ENCODE results near the gene NR3C2. TPM values are rescaled to one million over a fixed set of nuclear protein-coding genes. Genes with fewer than 3 reads are reported as not detected.

NR3C2 gene
- total RNA-seq, 1 experiment from 2014 or later, result 0.16 TPM

DNA sequence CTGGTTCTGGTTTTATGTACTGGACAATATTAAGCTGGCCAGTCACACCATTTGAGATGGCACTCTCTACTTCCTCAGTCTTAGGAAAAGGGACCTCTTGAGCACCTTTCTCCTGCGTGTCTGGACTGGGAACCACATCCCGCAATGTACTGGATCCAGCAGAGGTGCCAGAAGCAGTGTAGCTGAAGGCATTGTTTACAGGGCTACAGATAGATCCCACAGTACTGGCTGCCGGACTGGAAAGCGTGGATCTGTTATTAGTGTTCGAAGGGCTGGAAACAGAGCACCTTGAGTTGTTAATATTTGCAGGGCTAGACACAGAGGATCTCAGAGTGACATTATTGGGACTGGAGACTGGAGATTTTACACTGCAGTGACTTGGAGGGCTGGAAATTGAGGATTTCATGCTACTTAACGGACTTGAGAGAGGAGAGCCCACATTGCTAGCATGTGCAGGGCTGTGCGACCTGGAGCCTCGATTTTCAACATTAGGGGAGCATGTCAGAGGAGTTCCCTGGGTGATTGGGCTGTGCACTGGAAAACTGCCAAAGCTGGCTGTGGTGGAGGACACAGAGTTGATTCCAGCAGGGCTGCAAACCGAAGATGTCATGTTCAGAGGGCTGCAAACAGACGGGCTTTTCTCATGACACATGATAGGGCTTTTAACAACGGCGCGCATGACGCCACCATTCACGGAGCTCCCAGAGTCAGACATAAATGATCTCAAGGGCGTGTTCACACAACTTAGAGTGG, 6.4 kb downstream of the NR3C2 start:
- Mint-ChIP-seq H3K9me3 (ENCODE audit: unreplicated experiment) (no peaks in the 10 kb centered on the region), H3K4me3 (ENCODE audit: unreplicated experiment) (no peak overlapping the region), H3K27ac (ENCODE audit: unreplicated experiment) (no peak overlapping the region), H3K4me1 (ENCODE audit: low read depth, unreplicated experiment) (peaks cover 7% of the 10 kb centered on the region), H3K27me3 (ENCODE audit: insufficient read depth, unreplicated experiment) (peaks cover 15% of the 10 kb centered on the region), H3K36me3 (ENCODE audit: insufficient read depth, unreplicated experiment) (no peaks in the 10 kb centered on the region)
- Histone ChIP-seq H3K36me3 (ENCODE audit: control insufficient read depth, insufficient read depth, low read length) (no peaks in the 10 kb centered on the region), H3K4me1 (no peaks in the 10 kb centered on the region), H3K4me3 (ENCODE audit: low read depth, low read length) (no peak overlapping the region), H3K9me3 (no peaks in the 10 kb centered on the region), H3K27me3 (replicated peaks; ENCODE audit: control insufficient read depth, insufficient read depth, low read length) (no peaks in the 10 kb centered on the region)
- DNase-seq, result no peak
- intact Hi-C loops (cut with micrococcal nuclease; ENCODE audit: unreplicated experiment), result no loop called here
- no peak for TF ChIP-seq CTCF (IDR thresholded peaks at IDR 0.05; ENCODE audit: insufficient read depth in 1 of 2, low read depth in 1 of 2, low read length in 1 of 2, severe bottlenecking in 1 of 2, unreplicated experiment in 1 of 2)
- BruUV-seq (replicated peaks), result no TSS peak
- ChIA-PET CTCF (no interaction called here), POLR2A (no interaction called here)

- no peaks in the 10 kb centered on the region for H3K36me3 Mint-ChIP-seq (ENCODE audit: insufficient read depth, unreplicated experiment)
Measured at GRCh38 chr4:148434075-148434773, 8.0 kb downstream of the NR3C2 start.

DNA sequence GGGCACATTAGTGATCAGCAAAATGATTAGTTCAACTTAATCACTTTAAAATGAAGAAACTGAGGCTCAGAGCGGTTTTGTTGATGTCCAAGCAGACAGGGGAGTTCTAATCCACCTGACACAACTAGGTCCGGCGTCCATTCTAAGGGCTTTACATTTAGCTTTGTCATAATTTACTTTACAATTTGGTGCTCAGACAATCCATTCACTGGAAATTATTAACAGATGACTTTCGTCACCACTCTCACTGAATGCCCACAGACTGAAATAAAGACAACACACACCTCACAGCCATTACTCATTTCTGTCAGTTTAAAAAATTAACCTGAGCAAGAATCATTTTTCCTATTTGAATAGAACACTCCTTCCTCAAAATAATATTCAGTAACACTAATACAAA, 10.8 kb downstream of the NR3C2 start:
- H3K27ac Mint-ChIP-seq (ENCODE audit: unreplicated experiment), result no peak overlapping the region
- no peaks in the 10 kb centered on the region for H3K36me3 Mint-ChIP-seq (ENCODE audit: insufficient read depth, unreplicated experiment)
- H3K27me3 Mint-ChIP-seq (ENCODE audit: insufficient read depth, unreplicated experiment), result peaks cover 14% of the 10 kb centered on the region
- intact Hi-C loops (cut with micrococcal nuclease; ENCODE audit: unreplicated experiment), result no loop called here
- BruUV-seq (replicated peaks), result no TSS peak
- DNase-seq, result no peak
- ChIA-PET CTCF (no interaction called here), POLR2A (interaction anchor here (0.7 kb wide), 1 partner anchor 11 kb away, joined by 3 read pairs; no protein-coding TSS in a partner anchor)
- H3K36me3 ChIP-seq (ENCODE audit: control insufficient read depth, insufficient read depth, low read length), result no peaks in the 10 kb centered on the region
- no peak overlapping the region for H3K4me3 Mint-ChIP-seq (ENCODE audit: unreplicated experiment)
- H3K4me1 Mint-ChIP-seq (ENCODE audit: low read depth, unreplicated experiment), result peaks cover 6% of the 10 kb centered on the region
- no peaks in the 10 kb centered on the region for H3K4me1 ChIP-seq
- TF ChIP-seq CTCF (IDR thresholded peaks at IDR 0.05; ENCODE audit: insufficient read depth in 1 of 2, low read depth in 1 of 2, low read length in 1 of 2, severe bottlenecking in 1 of 2, unreplicated experiment in 1 of 2), result no peak
- no peak overlapping the region for H3K4me3 ChIP-seq (ENCODE audit: low read depth, low read length)
- H3K9me3 ChIP-seq, result no peaks in the 10 kb centered on the region
- H3K27me3 ChIP-seq (replicated peaks; ENCODE audit: control insufficient read depth, insufficient read depth, low read length), result no peaks in the 10 kb centered on the region
- H3K9me3 Mint-ChIP-seq (ENCODE audit: unreplicated experiment), result no peaks in the 10 kb centered on the region

More at GRCh38 chr4:148434075-148434773, 8.0 kb downstream of the NR3C2 start:
- POLR2A ChIA-PET, result no interaction called here
- H3K4me3 ChIP-seq (ENCODE audit: low read depth, low read length), result no peak overlapping the region
- BruUV-seq (replicated peaks), result no TSS peak
- no peaks in the 10 kb centered on the region for H3K27me3 ChIP-seq (replicated peaks; ENCODE audit: control insufficient read depth, insufficient read depth, low read length)
- H3K36me3 ChIP-seq (ENCODE audit: control insufficient read depth, insufficient read depth, low read length), result no peaks in the 10 kb centered on the region
- Mint-ChIP-seq H3K27me3 (ENCODE audit: insufficient read depth, unreplicated experiment) (peaks cover 6% of the 10 kb centered on the region), H3K4me3 (ENCODE audit: unreplicated experiment) (no peak overlapping the region), H3K9me3 (ENCODE audit: unreplicated experiment) (no peaks in the 10 kb centered on the region), H3K4me1 (ENCODE audit: low read depth, unreplicated experiment) (peaks cover 6% of the 10 kb centered on the region), H3K27ac (ENCODE audit: unreplicated experiment) (no peak overlapping the region)
- DNase-seq, result no peak
- no peak for TF ChIP-seq CTCF (IDR thresholded peaks at IDR 0.05; ENCODE audit: insufficient read depth in 1 of 2, low read depth in 1 of 2, low read length in 1 of 2, severe bottlenecking in 1 of 2, unreplicated experiment in 1 of 2)
- no peaks in the 10 kb centered on the region for H3K9me3 ChIP-seq
- no peaks in the 10 kb centered on the region for H3K4me1 ChIP-seq
- intact Hi-C loops (cut with micrococcal nuclease; ENCODE audit: unreplicated experiment), result no loop called here
- CTCF ChIA-PET, result no interaction called here
